ENCODE measurements around the gene TFF3.

DNA sequence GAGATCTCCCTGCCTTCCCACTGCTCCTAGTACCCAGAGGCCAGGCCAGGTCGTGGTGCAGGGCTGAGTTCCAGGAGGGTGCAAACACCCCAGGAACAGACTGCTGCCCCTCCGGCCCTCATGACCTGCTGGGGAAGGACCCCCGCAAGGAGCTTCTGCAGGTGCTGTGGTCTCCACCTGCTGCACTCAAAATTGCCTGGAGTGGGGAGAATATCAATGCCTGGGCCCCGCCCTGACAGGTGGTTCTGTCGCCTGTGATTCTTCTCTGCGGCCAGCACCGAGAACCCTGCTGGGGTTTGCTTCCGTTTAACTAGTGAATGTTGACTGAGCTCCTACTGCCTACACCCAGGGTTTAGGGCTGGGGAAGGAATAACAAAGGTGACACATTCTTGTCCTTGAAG, 2.1 kb upstream of the TFF3 start:
- TF ChIP-seq, protein P1, sequence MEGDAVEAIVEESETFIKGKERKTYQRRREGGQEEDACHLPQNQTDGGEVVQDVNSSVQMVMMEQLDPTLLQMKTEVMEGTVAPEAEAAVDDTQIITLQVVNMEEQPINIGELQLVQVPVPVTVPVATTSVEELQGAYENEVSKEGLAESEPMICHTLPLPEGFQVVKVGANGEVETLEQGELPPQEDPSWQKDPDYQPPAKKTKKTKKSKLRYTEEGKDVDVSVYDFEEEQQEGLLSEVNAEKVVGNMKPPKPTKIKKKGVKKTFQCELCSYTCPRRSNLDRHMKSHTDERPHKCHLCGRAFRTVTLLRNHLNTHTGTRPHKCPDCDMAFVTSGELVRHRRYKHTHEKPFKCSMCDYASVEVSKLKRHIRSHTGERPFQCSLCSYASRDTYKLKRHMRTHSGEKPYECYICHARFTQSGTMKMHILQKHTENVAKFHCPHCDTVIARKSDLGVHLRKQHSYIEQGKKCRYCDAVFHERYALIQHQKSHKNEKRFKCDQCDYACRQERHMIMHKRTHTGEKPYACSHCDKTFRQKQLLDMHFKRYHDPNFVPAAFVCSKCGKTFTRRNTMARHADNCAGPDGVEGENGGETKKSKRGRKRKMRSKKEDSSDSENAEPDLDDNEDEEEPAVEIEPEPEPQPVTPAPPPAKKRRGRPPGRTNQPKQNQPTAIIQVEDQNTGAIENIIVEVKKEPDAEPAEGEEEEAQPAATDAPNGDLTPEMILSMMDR (IDR thresholded peaks at IDR 0.05) = no peak
- peak in 1 of 2 donors; percentile 3 for TF ChIP-seq POLR2A (IDR thresholded peaks at IDR 0.05)
